Uterus (tissue), 2 donors: Measurements from ENCODE around the gene NADK.

Source experiments
- CTCF ChIP-seq, 4 experiments: fragments of 200-600 bp in 2 of 4; fragments of 450-650 bp in 2 of 4; sonication (generic) in 2 of 4; IDR thresholded peaks; one replicate each; pipeline ENCODE4 v1.5.1; 2016 to 2019; ENCODE audit warnings: antibody characterized with exemption in 4 of 4, mild to moderate bottlenecking in 2 of 4, moderate library complexity in 1 of 4
- POLR2A ChIP-seq, 2 donors: fragments of 450-650 bp; IDR thresholded peaks; one replicate each; pipeline ENCODE4 v1.6.1; 2016; ENCODE audit warnings: antibody characterized with exemption in 2 of 2, mild to moderate bottlenecking in 1 of 2, moderate library complexity in 1 of 2

- TF ChIP-seq CTCF (IDR thresholded peaks at IDR 0.05) (no peak), POLR2A (IDR thresholded peaks at IDR 0.05) (no peak)
Observed at GRCh38 chr1:1768249-1768992, 9.8 kb downstream of the NADK start.
